Stimulated activated CD4-positive, alpha-beta T cell treated with anti-CD3 and anti-CD28 coated beads, Interleukin-12 subunit alpha, Interleukin-12 subunit beta, amount 100 ng/mL, for 24 hours (primary cell): ENCODE results near the gene RAB11FIP2.

Source experiments
- DNase-seq, 2 experiments: peaks; one replicate each; pipeline ENCODE4 v3.0.0-alpha.2; 2020; ENCODE audit warnings: low read depth in 2 of 2

RAB11FIP2 gene

GRCh38 chr10:117980755-117981702, 65.7 kb downstream of the RAB11FIP2 start:
- DNase-seq = no peak

- DNase-seq = no peak
Observed at GRCh38 chr10:117980216-117980615, 66.5 kb downstream of the RAB11FIP2 start.

- DNase-seq = no peak
Observed at GRCh38 chr10:117972168-117972837, 74.4 kb downstream of the RAB11FIP2 start.

GRCh38 chr10:117970962-117971361, 75.8 kb downstream of the RAB11FIP2 start:
- DNase-seq = no peak

- no peak for DNase-seq
Observed at GRCh38 chr10:117969592-117969991, 77.1 kb downstream of the RAB11FIP2 start.

GRCh38 chr10:117968354-117969182, 78.2 kb downstream of the RAB11FIP2 start:
- no peak for DNase-seq

- DNase-seq = no peak
Observed at GRCh38 chr10:117967149-117967650, 79.5 kb downstream of the RAB11FIP2 start.

GRCh38 chr10:117965984-117966383, 80.8 kb downstream of the RAB11FIP2 start:
- no peak for DNase-seq

GRCh38 chr10:117964536-117964935, 82.2 kb downstream of the RAB11FIP2 start:
- DNase-seq = no peak

GRCh38 chr10:117960345-117960935, 86.3 kb downstream of the RAB11FIP2 start:
- no peak for DNase-seq

- no peak for DNase-seq
Observed at GRCh38 chr10:117956972-117957371, 89.8 kb downstream of the RAB11FIP2 start.

GRCh38 chr10:117955176-117955575, 91.6 kb downstream of the RAB11FIP2 start:
- DNase-seq = no peak
